Right hindlimb (tissue), 1 donor: ENCODE results near the gene DIO1.
"Not testable (repeated sequence)": the region's sequence is repeated elsewhere in the genome, so short reads cannot be mapped to it uniquely, and the experiment has no call there.

Source experiments
- DNase-seq: peaks from one replicate; pipeline ENCODE4 v3.0.0-alpha.2; 2018

DIO1 gene

GRCh38 chr1:53893999-53894636 lies at the start of gene DIO1:
Gene DIO1, plus strand, starts transcription at chr1:53894187. Its CDS starts 24 bp downstream, at chr1:53894211.
- no peak for DNase-seq

DNA sequence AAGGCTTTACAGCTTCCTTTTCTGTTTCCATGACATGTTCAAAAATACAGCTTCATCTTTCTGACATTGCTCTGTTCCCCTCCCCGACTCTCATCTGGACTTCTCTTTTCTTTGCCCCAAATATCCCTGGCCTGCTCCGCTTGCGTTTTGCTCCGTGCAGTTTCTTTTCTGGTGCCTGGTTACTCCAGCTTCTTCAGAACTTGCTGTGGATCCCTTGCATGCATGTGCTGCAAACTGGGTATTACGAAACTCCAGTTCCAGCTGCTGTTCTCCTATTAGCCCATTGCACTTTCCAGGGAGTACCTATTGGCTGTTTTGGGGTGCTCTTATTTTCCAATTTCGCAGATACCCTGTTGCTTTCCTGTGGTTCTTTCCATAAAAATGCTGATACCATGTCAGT lies 46.0 kb upstream of the DIO1 start:
- no peak for DNase-seq

DNA sequence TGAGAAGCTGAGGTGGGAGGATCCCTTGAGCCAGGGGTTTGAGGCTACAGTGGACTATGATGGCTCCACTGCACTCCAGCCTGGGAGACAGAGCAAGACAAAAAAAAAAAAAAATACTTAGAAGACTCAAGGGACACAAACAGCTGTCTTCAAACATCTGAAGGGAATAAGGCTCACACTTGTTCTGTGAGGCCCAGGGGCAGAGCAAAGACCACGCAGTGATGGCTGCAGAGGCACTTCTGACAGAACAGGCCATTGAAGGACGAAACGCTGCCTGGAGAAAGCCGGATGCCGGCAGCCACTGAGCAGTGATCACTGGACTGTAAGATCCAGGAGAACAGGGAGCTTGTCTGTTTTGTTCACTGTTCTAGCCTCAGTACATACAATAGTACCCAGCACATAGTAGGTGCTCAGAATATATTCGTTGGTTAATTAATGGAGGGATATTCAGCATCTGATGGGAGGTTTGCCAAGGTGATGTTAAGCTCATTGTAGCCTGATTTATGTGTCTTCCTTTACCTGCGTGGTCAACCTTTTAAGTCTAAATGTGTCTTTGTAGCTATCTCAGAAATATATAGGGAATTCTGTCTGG lies 43.8 kb upstream of the DIO1 start:
- DNase-seq = no peak

- DNase-seq = no peak
These were observed 42.3 kb upstream of the DIO1 start for GRCh38 chr1:53851571-53852285.

DNA sequence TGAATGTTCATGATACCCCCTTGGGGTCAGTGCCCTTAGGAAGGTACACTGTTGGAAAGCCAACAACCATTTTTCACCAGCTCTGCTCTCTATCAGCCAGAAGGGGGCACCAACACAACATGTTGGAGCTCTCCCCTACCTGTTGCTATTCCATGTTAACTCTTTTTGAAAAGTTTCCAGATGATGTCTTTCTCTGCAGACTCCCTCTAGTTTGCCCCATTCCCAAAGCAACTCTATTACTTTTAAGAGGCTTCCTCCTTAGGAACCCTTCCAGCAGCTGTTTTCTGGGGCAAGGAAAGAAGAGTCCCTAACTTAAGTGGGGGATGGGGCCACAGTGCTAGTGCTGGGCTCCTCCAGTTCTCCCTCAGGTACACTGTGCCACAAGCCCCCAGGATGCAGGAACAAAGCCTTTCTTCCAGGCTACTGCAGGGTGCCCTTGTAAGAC lies 33.0 kb upstream of the DIO1 start:
- DNase-seq = peak; percentile 30

DNA sequence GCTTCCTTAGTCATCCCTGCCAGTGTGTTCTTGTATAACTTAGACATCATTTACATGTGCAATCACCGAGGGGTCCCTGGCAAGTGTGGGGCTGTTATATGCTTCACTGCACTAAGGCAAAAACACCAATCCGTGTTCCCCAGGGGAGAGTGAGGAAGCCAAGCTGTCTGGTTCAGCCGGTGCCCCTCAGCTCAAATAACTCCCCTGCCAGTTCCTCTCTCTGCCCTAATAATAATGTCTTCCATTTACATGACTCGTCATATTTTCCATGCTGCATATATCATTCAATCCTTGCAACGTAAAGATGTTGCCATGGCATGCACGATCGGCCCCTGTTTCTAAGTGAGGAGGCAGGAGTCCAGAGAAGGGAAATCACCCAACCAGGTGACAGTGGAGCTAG lies 31.5 kb upstream of the DIO1 start:
- DNase-seq = no peak

DNA sequence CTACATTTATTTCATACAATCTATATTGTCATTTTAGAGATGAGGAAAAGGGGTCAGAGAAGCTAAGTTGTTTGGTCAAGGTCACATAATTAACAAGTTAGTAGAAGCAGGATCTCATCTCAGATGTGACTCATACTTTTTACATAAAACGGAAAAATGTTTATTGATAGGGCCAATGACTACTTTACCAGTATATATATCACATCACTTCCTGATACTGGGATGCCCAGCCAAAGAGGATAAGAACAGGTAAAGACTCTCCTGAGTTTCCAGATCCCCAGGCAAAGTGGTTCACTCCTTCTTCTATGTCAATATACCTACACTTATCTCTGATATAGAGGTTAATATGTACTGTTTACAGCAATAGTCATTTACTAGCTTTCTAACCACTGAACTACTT lies 25.4 kb upstream of the DIO1 start:
- no peak for DNase-seq

- DNase-seq = no peak
These were observed 24.4 kb upstream of the DIO1 start for GRCh38 chr1:53869454-53870117.

DNA sequence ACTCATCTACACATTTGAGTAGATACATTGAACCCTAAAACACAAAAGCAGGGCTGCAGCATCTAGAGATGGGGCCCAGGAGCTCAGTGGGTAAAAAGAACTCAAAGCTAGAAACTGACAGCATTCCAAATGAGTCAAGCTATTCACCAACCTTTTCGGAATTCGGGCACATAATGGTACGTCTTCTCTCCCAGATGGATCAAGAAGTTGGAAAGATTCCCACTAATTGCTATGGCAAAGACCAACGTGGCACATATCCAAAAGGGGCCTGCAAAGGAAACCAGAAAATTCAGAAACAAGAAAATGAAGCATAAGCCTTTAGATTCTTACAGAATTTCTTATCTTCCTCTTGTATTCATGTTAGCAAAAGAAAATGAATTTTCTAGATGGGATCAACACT lies 22.8 kb upstream of the DIO1 start:
- no peak for DNase-seq

- no peak for DNase-seq
These were observed 22.1 kb upstream of the DIO1 start for GRCh38 chr1:53871773-53872484.

GRCh38 chr1:53875150-53875549 lies 18.8 kb upstream of the DIO1 start:
- not testable (repeated sequence) for DNase-seq

GRCh38 chr1:53878492-53879105 lies 15.4 kb upstream of the DIO1 start:
- DNase-seq = no peak

- DNase-seq = not testable (repeated sequence)
These were observed 12.1 kb upstream of the DIO1 start for GRCh38 chr1:53881853-53882252.

DNA sequence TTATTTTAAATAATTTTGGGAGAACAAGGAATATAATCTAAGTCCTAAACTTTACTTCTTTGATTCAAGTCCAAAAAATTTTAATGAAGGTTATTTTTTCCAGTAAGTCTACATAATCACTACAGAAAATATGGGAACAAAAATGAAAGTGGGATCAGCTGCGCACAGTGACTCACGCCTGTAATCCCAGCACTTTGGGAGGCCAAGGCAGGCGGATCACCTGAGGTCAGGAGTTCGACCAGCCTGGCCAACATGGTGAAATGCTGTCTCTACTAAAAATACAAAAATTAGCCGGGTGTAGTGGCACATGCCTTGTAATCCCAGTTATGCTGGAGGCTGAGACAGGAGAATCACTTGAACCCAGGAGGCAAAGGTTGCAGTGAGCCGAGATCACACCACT lies 10.4 kb upstream of the DIO1 start:
- not testable (repeated sequence) for DNase-seq

DNA sequence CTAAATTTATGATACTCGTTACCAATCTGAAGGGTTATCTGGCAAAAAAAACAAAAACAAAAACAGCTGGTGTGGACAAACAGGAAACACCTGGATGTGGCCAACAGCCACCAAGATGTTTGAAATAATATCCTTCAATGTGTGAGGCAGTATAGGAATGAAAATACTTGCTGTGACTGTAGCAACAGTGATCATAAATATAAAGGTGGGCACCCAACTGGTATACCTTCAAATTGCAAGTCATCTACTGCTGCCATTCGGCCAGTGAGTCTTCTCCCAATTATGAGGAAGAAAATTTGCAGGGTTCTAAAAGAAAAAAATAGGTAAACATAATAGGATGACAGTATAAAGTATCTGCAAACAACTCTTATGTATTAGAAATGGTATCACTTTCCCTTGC lies 5.3 kb upstream of the DIO1 start:
- no peak for DNase-seq

DNA sequence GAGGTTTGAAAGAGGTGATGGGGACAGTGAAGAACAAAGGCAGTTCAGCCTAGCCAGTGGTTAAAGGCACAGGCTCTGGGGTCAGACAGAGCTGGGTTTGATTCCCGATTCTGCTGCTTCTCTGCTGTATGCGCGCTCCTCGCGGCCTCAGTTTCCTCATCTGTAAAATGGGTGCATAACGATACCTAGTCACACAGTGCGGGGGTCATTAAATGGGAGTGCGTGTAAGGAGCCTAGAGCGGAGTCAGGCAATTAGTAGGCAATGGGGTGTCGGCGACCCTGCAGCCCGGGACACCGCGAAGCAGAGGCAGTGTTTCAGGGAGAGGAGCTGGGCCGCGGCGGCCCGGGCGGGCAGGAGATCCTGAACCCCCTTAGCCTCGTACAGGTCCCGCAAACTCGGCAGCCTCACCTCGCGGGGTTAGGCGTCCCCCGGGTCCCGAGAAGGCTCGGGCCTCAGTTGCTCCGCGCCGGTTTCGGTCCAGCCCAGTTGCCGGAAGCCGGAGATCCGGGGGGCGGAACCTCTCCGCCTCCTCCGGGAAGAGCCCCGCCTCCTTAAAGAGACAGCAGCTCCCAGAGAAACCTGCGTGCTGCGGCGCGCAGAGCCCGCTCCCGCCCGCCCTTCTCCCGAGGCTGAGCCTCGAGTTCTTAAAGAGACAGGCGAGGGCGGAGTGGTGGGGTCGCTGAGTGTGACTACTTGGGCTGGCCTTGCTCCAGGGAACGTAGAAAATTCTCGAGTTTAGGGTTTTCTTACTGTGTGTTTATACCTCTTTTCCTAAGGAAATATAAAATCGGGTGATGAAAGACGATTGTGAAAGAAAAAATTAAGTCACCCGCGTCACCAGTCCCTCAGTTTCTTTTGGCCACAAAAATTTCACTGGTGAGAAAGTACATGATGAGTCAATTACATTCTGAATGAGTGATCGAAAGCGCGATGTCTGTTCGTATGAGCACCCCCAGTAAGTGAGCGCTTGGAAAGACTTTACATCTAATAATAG lies 4.4 kb upstream of the DIO1 start, which contains the start of gene YIPF1:
TSS of gene YIPF1 (minus strand) at position 494 of the 995 bp plus-strand sequence. CDS start 860 bp downstream, outside the sequence.
- DNase-seq = peak; percentile 93

DNA sequence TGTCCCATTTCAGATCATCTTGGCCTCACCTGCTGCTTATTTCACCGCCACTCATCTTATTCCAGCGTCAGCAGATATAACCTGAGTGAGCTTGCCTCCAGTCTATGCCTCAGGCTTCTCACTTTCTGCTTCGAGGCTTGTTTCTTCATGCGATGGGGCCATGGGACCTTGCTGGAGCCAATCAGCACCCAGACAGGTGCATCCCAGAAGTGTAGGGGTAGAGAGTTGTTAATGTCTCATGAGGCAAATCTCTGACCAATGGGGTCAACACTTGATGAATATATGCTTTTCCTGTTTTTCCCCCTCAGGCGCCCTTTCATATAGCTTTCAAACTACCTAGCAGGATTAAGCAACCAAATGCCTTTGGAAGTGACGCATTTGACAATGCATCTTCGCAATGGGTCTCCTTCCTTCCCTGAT lies 3.5 kb upstream of the DIO1 start:
- DNase-seq = no peak

DNA sequence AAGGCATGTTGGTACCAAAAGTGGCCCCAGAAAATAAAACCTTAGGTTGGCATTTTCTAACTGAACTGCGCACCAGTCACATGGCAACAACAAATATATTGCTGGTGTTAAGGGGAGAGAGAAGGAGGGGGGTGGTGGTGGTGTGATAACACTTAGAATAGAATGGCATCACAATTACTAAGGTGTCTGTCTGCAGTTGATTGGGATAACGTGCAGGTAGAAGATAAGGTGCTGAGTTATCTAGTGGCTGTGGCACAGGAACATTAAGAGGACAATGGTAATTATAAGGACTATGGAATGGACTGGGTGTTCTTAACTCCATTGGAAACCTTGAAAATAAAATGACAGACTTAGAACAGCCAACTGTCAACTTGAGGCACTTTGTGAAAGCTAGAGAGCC lies 3.0 kb upstream of the DIO1 start:
- DNase-seq = no peak

GRCh38 chr1:53891678-53892077 lies 2.3 kb upstream of the DIO1 start:
- DNase-seq = no peak

- DNase-seq = no peak
These were observed 1.1 kb upstream of the DIO1 start for GRCh38 chr1:53892911-53893310.

- DNase-seq = no peak
These were observed 657 bp downstream of the DIO1 start for GRCh38 chr1:53894644-53895043.
